Motor neuron (in vitro differentiated cells): ENCODE measurements around the gene MPP1. TPM values are rescaled to one million over a fixed set of nuclear protein-coding genes. Genes with fewer than 3 reads are reported as not detected.
A peak's percentile ranks its signal among the peaks of the same experiment; 100 is the strongest.

Experiments used
- ATAC-seq, 8 experiments: fragments of 200-7000 bp; cut with Tn5 transposase; replicated peaks in 6 of 8; 2 replicates each; pipeline ENCODE4 v1.8.0; 2021; ENCODE audit warnings: mild to moderate bottlenecking in 8 of 8, moderate library complexity in 8 of 8
- H3K27ac ChIP-seq, 2 donors: fragments of 250-450 bp; sonication (Bioruptor Pico); 2 replicates each; pipeline ENCODE4 v1.9.0; 2021; ENCODE audit warnings: antibody characterized with exemption in 2 of 2, mild to moderate bottlenecking in 2 of 2, moderate library complexity in 1 of 2
- H3K4me1 ChIP-seq, 2 donors: fragments of 250-450 bp; sonication (Bioruptor Pico); replicated peaks in 1 of 2; 2 replicates each; pipeline ENCODE4 v1.6.1; 2021; ENCODE audit warnings: antibody characterized with exemption in 2 of 2, mild to moderate bottlenecking in 2 of 2, moderate library complexity in 1 of 2
- H3K4me3 ChIP-seq, 5 donors: fragments of 250-450 bp; sonication (Bioruptor Pico); 2 replicates each; pipeline ENCODE4 v1.9.0; 2021; ENCODE audit warnings: antibody characterized with exemption in 5 of 5, mild to moderate bottlenecking in 5 of 5, moderate library complexity in 4 of 5
- WGBS, 10 experiments: fragments of 450-650 bp; shearing (Covaris generic); methylation state at CpG; one replicate each; pipeline ENCODE4 v1.0.0; 2022; 5-methylcytosine and 5-hydroxymethylcytosine counted together
- in situ Hi-C, 9 experiments: fragments of 400-800 bp; cut with MboI; loops; one replicate each; pipeline ENCODE4 v1.15.0; 2021; ENCODE audit warnings: low sequenced_read_pairs in 9 of 9, low pct_unique_long_range_greater_than_20kb in 2 of 9; ENCODE audit not compliant: unreplicated experiment in 9 of 9
- total RNA-seq, 8 experiments: library from RNA; unstranded; fragments of 300-600 nt; gene quantifications; 2 replicates each; pipeline versions ENCODE4 v1.2.3 to v1.2.4, GENCODE V29; 2022

Gene MPP1
- total RNA-seq, 8 experiments from 2014 or later = 3.9 to 12.4 (median 8.6) TPM

GRCh38 chrX:154784149-154784995 is 20.9 kb downstream of the MPP1 start:
- WGBS, 10 experiments = 22 to 90% (median 51%) methylated on average over 2 to 6 of the region's 13 CpGs; no CpG with 5 or more reads in 7 of the 10 experiments
- no peak overlapping the region for H3K27ac ChIP-seq
- no peaks in the 10 kb centered on the region for H3K4me1 ChIP-seq
- H3K4me3 ChIP-seq = no peak overlapping the region
- in situ Hi-C loops = no loop called here
- no peak for ATAC-seq

DNA sequence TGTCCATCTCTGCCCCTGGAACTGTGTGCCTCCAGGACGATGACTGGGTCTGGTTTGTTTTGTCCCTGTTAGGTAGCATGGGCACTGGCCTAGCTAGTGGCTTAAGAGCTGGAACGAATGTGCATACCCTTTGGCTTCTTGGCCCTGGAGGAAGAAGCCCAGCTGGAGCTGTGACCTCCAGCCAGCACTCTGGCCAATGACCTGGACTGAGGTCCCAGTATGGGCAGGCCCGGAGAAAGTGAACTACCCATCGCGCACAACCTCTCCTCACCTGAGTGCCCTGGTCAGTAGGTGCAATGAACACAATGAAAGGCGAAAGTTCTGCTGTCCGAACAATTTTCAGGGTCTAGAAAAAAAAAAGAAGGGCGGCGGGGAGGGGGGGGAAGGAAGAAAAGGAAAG is 24.3 kb downstream of the MPP1 start:
- peak in 1 of 8 experiments; percentile 12 for ATAC-seq
- Histone ChIP-seq H3K4me1 (no peaks in the 10 kb centered on the region), H3K27ac (no peak overlapping the region), H3K4me3 (no peak overlapping the region)
- 62 to 100% (median 91%) methylated on average over 1 to 7 of the region's 9 CpGs; no CpG with 5 or more reads in 5 of the 10 experiments for WGBS, 10 experiments
- in situ Hi-C loops = no loop called here

DNA sequence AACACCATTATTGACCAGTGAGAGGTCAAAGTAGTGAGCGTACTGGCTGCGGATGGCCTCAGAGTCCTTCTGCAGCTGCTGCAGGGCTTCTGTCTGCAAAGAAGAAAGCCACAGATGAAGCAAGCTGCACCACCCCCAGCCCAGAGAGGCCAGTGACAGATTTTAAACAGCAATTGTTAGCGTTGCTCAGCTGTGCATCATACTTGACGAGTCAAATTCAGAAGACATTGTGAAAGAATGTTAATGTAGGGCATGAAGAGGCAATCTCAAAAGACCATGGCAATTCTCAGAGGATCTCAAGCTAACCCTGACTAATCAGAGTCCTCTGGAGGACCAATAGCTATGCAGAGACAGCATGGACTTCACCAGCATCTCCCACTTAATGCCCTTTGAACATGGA is 26.0 kb downstream of the MPP1 start:
- H3K4me1 ChIP-seq = no peaks in the 10 kb centered on the region
- peak in 1 of 8 experiments; percentile 43 for ATAC-seq
- WGBS, 10 experiments = 56 to 73% methylated on average over 3 to 4 of the region's 4 CpGs; no CpG with 5 or more reads in 8 of the 10 experiments
- no peak overlapping the region for H3K27ac ChIP-seq
- in situ Hi-C loops = no loop called here
- no peak overlapping the region for H3K4me3 ChIP-seq

- no peak overlapping the region for H3K27ac ChIP-seq
- no peaks in the 10 kb centered on the region for H3K4me1 ChIP-seq
- in situ Hi-C loops = no loop called here
- no peak overlapping the region for H3K4me3 ChIP-seq
- WGBS, 10 experiments = 0 to 100% (median 67%) methylated on average over 1 to 2 of the region's 2 CpGs; no CpG with 5 or more reads in 6 of the 10 experiments
- ATAC-seq = no peak
These were observed 28.5 kb downstream of the MPP1 start for GRCh38 chrX:154776753-154777152.

DNA sequence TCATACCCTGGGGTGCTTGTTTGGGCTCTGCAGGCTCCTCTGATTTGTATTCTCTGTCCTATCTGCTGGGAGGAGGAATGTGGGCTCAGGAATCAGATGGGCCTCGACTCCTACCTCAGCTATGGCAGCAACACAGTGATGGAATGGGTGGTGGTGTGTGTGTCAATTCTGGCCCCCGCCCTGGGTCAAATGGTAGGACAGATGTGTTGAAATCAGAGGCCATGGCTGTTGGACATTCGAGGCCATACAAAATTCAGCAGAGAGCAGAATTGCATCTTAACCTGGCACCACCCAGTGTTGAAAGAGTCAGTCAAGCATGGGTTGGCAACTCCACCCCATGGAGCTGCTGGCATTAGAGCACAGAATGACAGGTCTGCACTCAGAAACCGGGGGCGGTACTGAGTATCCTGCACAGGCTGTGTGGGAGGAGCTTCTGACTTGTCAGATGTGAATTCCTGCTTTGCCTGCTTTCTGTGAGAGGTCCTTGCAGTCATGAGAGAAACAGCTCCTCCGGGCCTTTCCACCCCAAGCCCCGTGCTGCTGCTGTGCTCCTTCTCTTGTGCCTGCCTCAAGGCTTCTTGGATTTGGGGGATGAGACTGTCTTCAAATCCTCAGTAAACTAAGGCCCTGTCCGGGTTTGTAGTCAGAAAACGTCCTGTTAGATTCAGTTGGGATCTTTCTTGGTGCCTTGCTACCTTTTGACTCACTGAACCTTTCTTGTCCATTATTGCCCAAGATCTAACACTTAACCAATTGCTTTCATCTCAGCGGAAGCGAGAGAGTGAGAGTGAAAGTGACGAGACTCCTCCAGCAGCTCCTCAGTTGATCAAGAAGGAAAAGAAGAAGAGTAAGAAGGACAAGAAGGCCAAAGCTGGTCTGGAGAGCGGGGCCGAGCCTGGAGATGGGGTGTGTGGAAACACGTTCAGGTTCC is 29.6 kb downstream of the MPP1 start:
- WGBS, 10 experiments = 24 to 70% (median 60%) methylated on average over 2 to 7 of the region's 15 CpGs; no CpG with 5 or more reads in 7 of the 10 experiments
- Histone ChIP-seq H3K4me1 (no peaks in the 10 kb centered on the region), H3K27ac (no peak overlapping the region), H3K4me3 (no peak overlapping the region)
- ATAC-seq = peak in 3 of 8 experiments; percentile 51 to 64 (median 62)
- in situ Hi-C loops = no loop called here

DNA sequence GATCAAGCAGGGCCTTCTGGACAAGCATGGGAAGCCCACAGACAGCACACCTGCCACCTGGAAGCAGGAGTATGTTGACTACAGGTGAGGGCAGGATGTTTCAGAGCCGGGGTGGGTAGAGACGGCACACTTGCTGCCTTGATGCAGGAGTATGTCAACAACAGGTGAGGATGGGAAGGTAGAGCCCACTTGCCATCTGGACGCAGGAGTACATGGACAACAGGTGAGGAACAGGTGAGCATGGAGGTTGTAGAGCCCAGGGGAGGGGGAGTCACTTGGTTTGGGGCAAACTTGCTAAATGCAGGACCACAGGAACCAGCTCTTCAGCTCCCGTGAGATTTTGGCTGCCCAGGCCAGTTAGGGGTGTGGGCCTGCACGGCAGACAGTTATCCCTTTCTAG is 30.7 kb downstream of the MPP1 start:
- Histone ChIP-seq H3K4me3 (no peak overlapping the region), H3K27ac (no peak overlapping the region), H3K4me1 (no peaks in the 10 kb centered on the region)
- ATAC-seq = no peak
- in situ Hi-C loops = no loop called here
- WGBS, 10 experiments = 92 to 100% (median 100%) methylated on average over 1 to 2 of the region's 5 CpGs; no CpG with 5 or more reads in 5 of the 10 experiments

- peak; percentile 80 to 94 (median 90) for ATAC-seq
- Histone ChIP-seq H3K27ac (peak within 1 kb of the TSS; percentile 67 to 79), H3K4me1 (peaks cover 4 to 8% of the 10 kb centered on the region in 2 donors), H3K4me3 (peak within 1 kb of the TSS; percentile 46 to 71 (median 51))
- in situ Hi-C loops = no loop called here
- 0 to 62% methylated on average over 1 to 16 of the region's 84 CpGs; no CpG with 5 or more reads in 8 of the 10 experiments for WGBS, 10 experiments
These were observed 42.6 kb downstream of the MPP1 start, which contains the start of gene DKC1 for GRCh38 chrX:154762537-154763296. TSS of gene DKC1 (plus strand) at chrX:154762864. CDS start at chrX:154762966, 102 bp downstream.

DNA sequence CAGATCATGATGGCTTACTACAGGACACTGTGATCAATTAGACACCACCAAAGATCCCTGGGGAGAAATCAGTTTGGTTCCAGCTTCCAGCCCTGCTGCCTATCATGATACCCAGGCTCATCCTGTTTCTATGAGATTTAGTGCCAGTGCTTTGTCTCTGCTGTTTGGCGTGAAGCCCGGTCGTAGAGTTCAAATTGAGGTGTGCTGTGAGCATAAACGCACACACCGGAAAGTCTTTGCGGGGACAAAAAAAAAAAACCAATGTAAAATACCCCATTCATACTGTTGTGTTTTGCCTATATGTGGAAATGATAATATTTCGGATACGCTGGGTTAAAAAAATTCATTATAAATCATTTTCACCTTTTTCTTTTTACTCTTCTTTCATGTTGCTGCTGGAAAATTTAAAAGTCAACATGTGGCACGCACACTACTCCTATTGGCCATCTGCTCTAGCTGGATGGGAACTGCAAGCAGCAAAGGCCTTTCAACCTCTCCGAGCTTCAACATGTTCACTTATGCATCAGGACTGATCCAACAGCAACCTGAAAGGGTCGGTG is 43.2 kb downstream of the MPP1 start:
- Histone ChIP-seq H3K4me3 (peak overlapping the region; percentile 46 to 71 (median 51)), H3K27ac (peak overlapping the region; percentile 5 to 42), H3K4me1 (peaks cover 4 to 8% of the 10 kb centered on the region in 2 donors)
- in situ Hi-C loops = no loop called here
- 0 to 39% (median 13%) methylated on average over 1 to 11 of the region's 11 CpGs; no CpG with 5 or more reads in 4 of the 10 experiments for WGBS, 10 experiments
- ATAC-seq = peak in 1 of 8 experiments; percentile 19

DNA sequence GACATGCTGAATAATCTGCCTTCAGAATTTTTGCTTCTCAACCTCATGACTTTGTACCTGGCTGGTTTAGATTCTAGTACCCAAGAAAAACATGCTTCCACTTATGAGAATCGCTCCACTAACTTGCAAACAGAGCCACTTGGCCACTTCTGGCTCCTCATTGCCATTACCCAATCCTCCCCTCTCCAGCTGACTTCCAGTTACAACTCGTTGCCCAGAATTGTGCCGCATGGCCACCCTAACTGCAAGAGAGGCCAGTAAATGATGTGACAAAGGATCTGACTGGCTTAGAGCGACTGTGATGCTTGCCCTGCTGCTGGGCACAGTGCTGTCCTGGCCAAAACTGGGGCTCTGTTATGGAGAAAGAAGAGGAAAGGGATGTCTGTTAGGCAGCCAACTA is 46.6 kb downstream of the MPP1 start:
- no peak for ATAC-seq
- peaks cover 4 to 8% of the 10 kb centered on the region in 2 donors for H3K4me1 ChIP-seq
- H3K4me3 ChIP-seq = no peak overlapping the region
- H3K27ac ChIP-seq = no peak overlapping the region
- in situ Hi-C loops = no loop called here
- WGBS, 10 experiments = 53% methylated on average over 4 of the region's 4 CpGs; no CpG with 5 or more reads in 9 of the 10 experiments

DNA sequence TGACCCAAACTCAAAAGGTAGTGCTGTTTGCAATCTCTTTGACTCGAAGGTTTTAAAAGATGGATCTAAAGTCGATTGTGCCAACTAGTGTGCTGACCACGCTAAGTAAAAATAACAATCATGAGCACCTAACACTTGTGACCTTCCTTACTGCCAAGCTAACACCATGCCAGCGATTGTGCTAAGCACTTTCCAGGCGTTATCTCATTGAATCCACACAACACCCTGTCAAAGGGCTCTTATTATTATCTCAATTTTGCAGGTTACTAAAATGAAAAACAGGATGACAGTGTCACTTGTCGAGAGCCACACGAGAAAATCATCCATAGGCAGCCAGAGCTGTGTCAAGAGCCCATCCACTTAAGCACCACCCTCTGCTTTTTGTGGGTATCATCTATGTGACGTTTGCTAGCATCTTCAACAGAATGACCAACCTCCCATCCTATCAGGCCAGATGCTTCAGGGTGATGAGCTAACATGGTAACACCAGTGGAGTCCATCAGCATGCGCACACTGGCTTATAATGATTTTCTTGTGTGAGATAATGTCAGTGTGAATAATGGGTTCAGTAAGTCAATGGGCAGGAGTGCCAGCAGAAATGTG is 53.5 kb downstream of the MPP1 start:
- Histone ChIP-seq H3K4me1 (no peaks in the 10 kb centered on the region), H3K27ac (no peak overlapping the region), H3K4me3 (no peak overlapping the region)
- ATAC-seq = no peak
- WGBS, 10 experiments = 41 to 55% (median 46%) methylated on average over 4 to 8 of the region's 9 CpGs; no CpG with 5 or more reads in 7 of the 10 experiments
- in situ Hi-C loops = no loop called here

GRCh38 chrX:154751203-154751668 is 54.0 kb downstream of the MPP1 start:
- in situ Hi-C loops = no loop called here
- Histone ChIP-seq H3K4me1 (no peaks in the 10 kb centered on the region), H3K4me3 (no peak overlapping the region), H3K27ac (no peak overlapping the region)
- WGBS, 10 experiments = 34 to 100% (median 100%) methylated on average over 1 to 4 of the region's 20 CpGs; no CpG with 5 or more reads in 7 of the 10 experiments
- ATAC-seq = no peak
